HG02642 (cell line): ENCODE results near the gene JADE2.
"Not testable (repeated sequence)": the region's sequence is repeated elsewhere in the genome, so short reads cannot be mapped to it uniquely, and the experiment has no call there.

Experiments used
- ATAC-seq: cut with Tn5 transposase; IDR thresholded peaks from one replicate; pipeline ENCODE4 v1.9.1; 2021; ENCODE audit warnings: mild to moderate bottlenecking; ENCODE audit not compliant: unreplicated experiment, poor library complexity

JADE2 gene

DNA sequence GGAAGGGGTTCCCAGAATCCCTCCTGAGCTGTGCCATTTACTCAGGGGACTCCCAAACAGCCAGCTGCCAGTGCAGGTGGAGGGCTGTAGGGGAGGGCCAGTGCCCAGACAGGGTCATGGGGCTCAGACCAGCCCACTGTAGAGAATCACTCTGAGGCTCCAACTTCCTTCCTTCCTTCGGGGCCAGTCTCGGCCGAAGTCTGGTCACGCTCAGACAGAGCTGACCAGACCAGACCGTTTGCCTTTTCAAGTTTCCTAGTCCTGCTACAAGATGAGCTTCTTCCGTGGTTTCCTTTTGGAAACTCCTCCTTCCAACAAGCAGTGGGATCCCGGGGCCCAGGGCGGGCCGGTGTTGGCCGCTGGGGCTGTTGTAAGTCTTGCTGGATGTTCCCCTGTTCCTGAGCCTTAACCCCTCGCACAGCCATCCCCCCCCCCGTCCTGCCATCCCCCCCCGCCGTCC is 54.6 kb downstream of the JADE2 start:
- no peak for ATAC-seq

DNA sequence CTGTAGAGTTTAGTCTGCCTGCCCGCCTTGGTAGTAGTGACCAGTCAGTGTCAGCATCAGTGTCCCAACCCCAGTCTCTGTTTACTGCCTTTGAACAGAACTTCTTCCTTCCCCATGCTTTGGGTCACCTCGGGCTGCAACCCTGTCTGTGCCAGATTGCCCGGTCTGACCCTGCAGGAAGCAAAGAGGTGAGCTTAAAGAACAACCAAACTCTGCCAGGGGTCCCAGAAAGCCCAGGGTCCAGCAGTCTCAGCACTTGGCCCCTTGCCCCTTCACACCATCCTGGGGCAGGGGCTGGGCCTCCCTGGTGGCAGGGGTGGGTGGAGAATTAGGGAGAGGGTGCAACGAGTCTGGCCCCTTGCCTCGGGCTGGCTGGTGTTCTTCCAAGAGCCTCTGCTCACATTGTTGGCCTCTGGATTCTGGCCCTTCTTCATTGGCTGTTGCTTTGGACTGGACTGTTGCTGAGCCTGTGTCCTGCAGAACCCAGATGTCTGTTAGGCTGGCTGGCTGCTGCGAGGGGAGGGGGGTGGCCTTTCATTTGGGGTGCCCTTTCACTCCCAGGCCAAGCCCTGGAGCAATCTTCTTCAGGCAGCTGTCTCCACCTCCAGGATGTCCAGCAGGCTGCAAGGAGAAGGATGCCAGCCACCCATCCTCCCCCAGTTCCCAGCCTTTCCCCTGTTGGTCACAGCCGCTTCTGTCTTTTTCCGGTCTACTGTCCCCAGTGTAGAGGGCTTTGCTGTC is 55.9 kb downstream of the JADE2 start:
- ATAC-seq = no peak

DNA sequence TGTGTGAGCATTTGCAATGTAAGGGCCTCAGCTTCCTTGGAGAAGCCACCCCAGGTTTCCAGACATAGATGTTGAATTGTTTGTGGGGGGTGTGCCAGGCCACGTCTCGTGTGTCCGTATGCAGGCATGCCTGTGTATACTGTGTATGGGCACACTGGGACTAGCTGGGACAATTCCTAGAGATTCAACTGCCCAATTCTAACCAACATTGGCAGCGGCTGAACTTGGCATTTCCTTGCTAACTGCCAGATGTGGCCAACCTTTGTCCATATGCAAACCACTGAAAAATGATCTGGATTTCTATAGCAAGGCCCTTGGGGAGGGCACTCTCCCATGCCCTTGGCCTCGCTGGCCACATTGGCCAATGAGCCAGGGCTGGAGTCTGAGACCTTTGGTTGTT is 56.8 kb downstream of the JADE2 start:
- no peak for ATAC-seq

DNA sequence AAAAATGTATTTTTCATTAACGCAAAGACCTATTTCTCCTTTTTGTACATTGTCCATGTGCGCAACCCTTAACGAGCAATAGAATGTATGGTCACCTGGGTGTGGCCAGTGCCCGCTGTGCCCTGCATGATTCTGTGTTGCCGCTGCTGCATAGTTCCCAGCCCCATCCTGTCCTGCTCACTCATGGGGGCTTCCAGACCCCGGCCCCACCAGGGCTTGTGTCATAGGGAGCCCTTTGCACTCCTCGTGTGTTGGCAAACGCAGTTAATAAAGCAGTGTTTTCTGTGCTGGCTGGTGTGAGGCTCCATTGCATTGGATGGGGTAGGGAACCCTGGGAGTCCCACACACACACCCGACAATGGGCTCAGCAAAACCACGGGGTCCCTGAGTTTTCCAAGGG is 57.5 kb downstream of the JADE2 start:
- ATAC-seq = no peak

DNA sequence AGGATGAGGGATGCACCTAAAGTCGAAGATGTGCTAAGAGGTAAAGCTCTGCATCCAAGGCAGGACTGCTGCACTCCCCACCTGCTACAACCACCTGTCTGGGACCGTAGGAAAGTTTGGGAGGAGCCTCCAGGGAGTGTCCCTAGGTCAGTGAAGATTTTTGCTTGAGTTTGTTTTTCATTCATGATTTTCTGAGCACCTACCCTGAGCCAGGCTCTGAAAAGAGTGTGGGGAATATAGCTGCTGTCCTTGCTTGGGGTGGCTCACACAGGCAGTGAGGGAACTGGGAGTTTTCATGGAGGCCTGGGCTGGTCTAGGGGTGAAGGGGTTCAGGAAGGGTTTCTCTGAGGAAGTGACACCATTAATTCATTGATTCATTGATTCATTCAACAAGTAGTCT is 58.3 kb downstream of the JADE2 start:
- no peak for ATAC-seq

DNA sequence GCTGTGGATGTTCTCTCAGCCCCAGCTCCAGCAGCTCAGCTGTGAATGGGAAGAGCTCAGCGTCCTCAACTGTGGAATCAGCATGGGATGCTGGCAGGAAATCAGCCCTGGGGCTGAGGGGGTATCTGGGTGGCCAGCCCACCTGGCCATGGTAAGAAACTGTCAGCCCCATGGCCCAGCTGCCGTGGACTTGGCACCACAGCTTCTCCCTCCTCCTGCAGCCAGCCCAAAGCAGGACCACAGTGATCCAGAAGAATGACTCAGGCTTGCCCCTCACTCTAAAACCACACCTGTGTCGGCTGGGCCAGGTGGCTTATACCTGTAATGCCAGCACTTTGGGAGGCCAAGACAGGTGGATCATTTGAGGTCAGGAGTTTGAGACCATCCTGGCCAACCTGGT is 59.2 kb downstream of the JADE2 start:
- ATAC-seq = no peak

DNA sequence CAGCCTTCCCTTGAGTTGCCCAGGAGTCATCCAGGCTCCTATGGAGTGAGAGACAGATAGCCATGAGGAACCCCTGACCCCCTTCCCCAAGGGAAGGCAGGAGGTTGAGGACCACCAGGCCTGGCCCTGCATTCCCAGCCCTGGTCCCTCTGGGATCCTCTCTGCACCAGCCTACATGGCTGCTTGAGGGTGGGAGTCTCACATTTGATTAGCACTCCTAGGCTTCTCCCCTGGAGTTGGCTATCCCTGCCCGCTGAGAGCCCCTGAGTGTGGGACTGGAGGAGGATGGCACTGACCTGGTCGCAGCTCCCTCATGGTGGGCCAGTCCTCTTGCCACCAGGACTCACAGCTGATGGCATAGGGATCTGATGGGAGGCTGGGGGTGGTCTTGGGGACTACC is 60.5 kb downstream of the JADE2 start:
- no peak for ATAC-seq

DNA sequence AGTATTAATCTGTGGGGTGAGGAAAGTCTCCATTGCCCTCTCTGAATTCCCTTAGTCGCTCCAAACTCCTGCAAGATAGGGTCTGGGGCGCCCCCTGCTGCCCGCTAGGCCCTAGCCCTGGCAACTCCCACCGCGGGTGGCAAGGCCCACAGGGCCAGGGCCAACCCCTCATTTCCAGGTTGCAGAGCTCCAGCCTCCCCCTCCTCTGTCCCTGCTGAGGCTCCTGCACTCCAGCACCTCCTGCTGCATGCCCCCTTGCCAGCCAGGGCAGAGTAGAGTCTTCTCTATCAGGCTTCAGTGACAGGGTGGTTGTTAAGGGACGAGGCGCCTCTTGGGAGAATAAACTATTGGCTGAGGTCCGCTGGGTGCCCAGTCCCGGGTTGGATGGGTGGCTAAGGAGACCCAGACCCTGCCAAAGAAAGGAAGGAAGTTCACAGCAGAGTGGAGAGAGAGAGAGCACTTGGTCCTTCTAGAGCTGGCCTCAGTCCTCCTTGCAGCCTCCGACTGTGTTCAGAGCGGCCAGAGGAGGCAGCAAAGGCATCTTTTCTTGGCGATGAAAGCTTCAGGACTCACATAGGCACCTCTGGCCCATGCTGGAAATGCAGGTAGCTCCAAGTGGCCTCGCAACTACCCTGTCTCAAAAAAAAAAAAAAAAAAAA is 61.5 kb downstream of the JADE2 start:
- ATAC-seq = peak; percentile 79

- ATAC-seq = no peak
These were observed 65.7 kb downstream of the JADE2 start for GRCh38 chr5:134590992-134591659.

- no peak for ATAC-seq
These were observed 66.8 kb downstream of the JADE2 start for GRCh38 chr5:134592141-134592746.

- no peak for ATAC-seq
These were observed 68.9 kb downstream of the JADE2 start for GRCh38 chr5:134594336-134594735.

GRCh38 chr5:134594797-134595457 is 69.5 kb downstream of the JADE2 start:
- peak; percentile 68 for ATAC-seq

DNA sequence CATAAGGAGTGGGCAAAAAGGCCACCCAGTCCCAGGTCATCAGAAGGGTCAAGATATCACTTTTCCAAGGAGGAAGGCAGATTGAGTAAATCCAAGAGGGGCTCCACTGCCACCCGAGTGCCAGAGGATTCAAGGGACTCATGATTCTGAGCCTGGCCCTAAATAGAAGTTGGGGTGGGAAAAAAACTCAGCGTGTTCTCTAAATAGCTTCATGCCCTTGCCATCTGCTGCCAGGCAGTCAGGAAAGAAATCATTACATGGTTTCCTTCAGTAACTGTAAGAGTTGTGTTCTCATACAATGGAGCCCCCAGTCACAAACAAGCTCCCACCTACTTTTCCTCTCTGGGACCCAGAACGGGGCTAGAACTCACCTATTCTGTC is 70.0 kb downstream of the JADE2 start:
- ATAC-seq = no peak

- not testable (repeated sequence) for ATAC-seq
These were observed 74.3 kb downstream of the JADE2 start for GRCh38 chr5:134599820-134600219.

DNA sequence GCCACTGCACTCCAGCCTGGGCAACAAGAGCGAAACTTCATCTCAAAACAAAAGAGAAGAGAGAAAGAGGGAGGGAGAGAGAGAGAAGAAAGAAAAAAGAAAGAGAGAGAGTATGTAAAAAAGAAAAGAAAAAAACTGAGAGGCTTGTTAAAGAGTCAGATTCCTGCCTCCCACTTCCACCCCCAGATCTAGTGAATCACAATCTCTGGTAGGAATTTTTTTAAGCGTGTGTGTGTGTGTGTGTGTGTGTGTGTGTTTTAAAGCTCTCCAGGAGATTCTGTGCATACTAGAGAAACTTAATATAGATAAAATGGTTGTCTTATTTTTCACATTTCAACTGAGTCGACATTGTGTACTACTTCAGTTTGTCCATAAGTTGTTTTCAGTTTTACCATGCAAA is 75.1 kb downstream of the JADE2 start:
- ATAC-seq = no peak

DNA sequence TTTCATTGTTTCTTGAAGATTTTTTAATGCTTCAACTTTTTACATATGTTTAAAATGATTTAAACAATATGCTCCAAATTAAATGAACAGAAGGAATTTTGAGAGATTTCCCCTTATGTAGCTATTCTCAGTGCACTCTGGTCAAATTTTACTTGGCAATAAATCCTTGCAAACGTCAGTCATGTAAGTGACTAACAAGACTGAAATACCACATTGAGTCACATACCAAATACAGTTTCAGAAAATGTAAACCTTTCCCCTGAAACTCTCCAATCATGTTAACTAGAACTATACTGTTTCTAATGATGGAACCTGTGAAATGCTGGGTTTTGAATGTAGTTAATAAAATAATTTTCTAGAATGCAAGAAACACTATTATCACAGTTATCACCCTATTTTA is 77.6 kb downstream of the JADE2 start:
- ATAC-seq = no peak

DNA sequence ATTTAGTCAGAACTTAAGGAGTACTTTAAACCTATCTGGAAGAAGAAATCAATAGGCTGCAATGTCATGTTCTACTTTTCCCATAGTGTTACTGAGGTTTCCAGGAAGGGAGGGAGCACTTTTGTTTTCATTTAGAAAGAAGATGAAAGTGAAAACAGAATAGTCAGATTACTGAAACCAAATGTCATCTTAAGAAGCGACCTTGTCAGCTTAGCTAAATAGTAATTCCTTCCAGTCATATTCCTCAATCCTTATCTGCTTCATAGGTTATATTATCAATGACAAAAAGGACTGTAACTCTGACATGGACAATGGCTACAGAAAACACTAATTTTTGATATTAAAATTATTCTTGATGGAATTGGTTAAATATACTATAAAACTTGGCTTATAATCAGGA is 79.4 kb downstream of the JADE2 start:
- no peak for ATAC-seq

- ATAC-seq = no peak
These were observed 81.3 kb downstream of the JADE2 start for GRCh38 chr5:134606726-134607125.

- ATAC-seq = no peak
These were observed 83.1 kb downstream of the JADE2 start for GRCh38 chr5:134608555-134608954.

DNA sequence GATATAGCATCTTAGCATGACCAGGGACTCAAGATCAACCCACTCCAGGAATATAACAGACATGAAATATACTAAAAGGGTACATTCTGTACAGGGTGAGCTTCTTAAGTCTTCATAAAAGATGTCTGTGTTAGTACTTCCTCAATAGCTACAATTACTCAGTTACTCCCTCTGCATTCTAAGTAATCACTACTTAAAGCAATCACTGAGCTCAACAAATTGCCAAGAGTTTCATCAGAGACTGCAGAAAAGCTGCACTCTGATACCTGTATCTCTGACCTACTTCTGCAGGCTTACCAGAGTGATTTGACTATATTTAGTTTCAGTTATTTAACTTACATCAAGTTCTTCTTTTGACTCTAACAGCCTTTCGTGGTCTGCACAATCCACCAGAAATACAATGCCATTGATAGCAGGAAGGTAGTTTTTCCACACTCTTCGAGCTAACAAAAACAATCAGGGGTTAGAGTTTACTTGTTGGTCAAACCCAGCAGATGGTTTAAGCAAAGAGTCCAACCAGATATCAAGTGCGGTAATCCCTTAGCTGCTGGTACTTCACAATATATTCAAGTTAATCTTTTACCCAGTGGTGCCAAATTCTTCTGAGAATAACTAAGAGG is 83.9 kb downstream of the JADE2 start:
- peak; percentile 66 for ATAC-seq
